HG03558 (cell line): ENCODE measurements around the gene PLAAT2.
A peak's percentile ranks its signal among the peaks of the same experiment; 100 is the strongest.
"Not testable (repeated sequence)": the region's sequence is repeated elsewhere in the genome, so short reads cannot be mapped to it uniquely, and the experiment has no call there.

Source experiments
- ATAC-seq: cut with Tn5 transposase; IDR thresholded peaks from one replicate; pipeline ENCODE4 v1.9.1; 2021; ENCODE audit warnings: moderate number of reproducible peaks; ENCODE audit not compliant: unreplicated experiment; ENCODE audit errors: extremely low read depth

The PLAAT2 gene

DNA sequence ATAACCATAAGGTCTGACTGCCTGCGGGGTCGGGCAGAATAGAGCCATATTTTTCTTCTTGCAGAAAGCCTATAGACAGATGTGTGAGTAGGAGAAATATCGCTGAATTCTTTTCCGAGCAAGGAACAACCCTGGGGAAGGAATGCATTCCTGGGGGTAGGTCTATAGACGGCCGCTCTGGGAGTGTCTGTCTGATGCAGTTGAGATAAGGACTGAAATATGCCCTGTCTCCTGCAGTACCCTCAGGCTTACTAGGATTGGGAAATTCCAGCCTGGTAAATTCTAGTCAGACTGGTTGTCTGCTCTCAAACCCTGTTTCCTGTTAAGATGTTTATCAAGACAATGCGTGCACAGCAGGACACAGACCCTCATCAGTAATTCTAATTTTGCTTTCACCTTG lies 18.0 kb upstream of the PLAAT2 start:
- not testable (repeated sequence) for ATAC-seq

DNA sequence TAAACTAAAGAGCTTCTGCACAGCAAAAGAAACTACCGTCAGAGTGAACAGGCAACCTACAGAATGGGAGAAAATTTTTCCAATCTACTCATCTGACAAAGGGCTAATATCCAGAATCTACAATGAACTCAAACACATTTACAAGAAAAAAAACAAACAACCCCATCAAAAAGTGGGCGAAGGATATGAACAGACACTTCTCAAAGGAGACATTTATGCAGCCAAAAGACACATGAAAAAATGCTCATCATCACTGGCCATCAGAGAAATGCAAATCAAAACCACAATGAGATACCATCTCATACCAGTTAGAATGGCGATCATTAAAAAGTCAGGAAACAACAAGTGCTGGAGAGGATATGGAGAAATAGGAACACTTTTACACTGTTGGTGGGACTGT lies 15.7 kb upstream of the PLAAT2 start:
- ATAC-seq, result not testable (repeated sequence)

DNA sequence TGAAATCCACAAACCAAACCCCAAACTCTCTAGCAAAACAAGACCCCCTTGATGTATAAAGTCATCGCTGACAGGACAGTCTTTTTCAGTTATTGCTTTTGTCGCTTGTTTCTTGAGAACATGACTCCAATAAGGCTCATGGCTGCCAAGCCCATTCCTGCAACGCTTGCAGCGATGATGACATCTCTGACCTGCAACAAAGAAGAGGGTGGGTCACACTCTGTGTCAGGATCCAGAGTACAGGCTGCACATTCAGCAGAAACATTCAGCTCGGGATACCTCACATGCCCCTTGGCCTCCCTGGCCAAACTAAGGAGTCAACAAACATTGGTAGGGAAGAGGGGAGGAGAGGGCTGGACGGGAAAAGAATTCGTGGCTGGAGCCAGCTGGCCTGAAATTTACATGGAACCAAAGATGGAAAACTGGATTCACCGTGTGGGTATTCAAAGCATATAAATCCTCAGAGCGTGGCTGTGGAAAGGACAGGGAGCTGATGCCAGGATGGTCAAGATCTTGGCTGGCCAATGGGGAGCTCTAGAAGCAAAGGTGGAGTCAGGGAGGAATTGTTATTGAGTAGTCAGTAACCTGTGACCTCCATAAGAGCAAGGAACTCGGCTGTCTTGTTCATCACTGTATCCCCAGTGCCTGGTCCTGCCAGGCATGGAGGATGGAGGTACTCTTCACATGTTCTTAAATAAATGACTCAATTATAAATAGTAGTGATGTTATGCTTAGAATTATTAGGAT lies 11.8 kb upstream of the PLAAT2 start:
- ATAC-seq, result no peak

DNA sequence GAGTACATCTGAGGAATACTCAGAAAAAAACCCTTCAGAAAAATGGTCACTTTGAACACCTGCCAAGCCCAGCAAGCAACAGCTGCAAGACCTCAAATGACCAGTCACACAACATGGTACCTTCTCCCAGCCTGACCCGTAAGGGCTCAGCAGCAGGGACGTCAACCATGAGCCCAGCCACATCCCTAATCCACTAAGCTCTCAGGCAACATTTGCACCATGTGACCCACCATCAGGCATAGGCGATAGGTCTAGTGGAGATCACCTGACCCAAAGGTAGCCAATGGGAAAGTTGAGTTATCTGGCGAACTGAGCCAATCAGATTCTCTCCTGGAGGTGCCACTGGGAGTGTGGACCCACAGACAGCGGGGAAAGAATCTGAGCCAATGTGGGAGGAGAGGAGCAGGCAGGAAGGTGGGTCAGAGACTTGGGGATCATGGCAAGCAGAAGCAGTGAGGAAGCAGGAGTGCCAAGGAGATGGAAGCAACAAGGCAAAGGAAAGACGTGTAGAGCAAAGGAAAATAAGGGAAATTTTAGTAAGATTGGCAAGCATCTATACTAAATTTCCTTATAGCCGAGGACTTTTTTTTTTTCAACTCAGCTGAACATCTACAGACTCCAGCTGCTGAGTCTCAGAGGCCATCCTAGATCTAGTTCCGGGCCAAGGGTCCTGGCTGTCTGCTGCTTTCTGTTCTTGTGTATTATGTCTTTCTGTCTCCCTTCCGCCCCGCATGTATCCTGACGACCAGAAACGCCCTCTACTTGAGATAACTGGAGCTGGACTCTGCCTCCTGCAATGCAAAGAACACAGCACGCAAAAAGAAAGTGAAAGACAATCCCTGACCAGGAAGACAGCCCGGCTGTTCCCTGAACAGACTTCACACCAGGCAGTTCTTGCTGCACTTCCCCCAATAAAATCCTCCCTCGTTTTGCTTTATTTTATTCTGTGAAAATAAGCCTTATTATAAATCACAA lies 11.0 kb upstream of the PLAAT2 start:
- ATAC-seq, result no peak

DNA sequence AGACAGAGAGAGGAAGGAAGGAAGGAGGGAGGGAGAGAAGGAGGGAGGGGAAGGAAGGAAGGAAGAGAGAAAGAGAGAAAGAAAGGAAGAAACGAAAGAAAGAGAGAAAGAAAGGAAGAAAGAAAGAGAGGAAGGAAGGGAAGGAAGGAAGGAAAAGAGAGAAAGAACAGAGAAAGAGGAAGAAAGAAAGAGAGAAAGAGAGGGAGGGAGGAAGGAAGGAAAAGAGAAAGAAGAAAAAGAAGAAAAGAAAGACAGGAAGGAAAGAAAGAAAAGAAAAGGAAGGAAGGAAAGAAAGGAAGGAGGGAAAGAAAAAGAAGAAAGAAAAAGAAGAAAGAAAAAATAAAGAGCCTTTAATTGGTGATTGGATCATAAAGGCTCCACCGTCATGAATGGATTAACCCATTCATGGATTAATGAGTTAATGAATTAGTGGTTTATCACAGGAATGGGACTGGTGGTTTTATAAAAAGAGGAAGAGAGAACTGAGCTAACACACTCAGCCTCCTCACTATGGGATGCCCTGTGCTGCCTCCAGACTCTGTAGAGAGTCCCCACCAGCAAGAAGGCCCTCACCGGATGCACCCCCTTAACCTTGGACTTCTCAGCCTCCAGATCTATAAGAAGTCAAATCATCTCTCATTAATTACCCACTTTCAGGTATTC lies 9.0 kb upstream of the PLAAT2 start:
- ATAC-seq, result no peak

DNA sequence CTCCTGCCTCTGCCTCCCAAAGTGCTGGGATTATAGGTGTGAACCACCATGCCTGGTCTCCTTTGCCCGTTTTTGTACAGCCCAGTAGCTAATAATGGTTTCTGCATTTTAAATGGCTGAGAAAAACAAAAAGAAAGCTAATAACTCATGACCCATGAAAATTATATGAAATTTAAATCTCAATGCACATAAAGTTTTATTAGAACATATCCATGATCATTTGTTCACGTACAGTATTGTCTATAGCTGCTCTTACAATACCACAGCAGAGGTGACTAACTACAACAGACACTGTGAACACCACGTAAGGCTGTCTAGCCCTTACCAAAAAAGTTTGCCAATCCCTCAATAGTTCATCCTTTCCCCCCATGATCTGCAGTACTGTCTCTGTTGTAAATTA lies 6.4 kb upstream of the PLAAT2 start:
- ATAC-seq, result no peak

DNA sequence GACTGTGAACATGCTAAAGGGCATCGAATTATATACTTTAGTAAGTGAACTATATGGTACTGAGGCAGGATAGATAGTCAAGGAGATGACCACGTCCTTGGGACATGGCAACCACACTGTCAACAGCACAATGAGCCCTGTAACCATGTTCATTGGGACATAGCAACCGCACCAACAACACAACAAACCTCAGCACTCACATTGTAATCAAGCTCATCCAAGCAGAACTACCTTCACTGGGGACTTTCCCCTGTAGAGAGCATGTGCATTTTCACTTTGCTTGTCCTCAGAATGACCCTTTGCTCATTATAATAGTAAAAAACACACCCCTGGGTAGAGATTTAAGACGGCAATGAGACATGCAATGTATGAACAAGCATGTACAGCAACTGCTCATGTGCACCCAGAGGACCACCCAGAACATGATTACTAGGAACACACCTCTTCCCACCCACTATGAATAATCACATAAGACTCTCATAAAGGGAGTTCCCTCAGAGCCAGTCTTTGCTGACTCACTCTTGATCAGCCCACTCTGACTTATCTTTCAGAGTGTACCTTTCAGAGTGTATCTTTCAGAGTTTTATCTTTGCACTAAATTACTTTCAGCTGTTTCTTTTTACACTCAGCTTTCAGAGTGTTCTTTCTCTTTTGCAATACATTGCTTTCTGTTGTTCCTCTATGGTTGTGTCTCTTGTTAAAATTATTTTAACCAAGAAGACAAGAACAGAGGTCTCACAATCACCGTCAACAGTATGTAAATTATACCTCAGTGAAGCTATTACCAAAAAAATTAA lies 4.1 kb upstream of the PLAAT2 start:
- peak; percentile 58 for ATAC-seq

DNA sequence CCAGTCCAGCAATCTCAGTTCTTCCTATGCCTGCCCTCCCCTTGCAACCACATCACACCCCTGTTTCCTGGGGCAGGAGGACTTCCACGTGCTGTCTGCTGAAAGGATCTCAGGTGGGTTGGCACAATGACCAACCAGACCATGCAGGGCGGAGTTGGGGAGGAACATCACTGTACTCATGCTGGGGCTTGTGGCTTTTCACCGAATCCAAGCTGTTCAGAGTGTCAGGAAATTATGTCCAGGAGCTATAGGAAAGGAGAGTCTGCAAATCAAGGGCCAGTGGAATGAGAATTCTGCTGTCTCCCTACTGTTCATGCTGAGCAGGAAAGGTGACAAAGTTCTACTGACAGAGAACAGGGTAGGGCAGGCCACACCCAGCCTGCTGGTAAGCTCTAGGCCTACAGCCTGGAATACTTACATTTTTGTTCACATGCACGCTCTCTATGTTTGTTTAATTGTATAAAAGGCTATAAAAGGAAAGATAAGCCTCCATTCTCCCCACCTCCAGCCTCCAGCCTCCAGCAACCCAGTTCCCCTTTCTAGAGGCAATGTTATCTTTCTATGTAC lies 1.7 kb upstream of the PLAAT2 start:
- ATAC-seq, result no peak

DNA sequence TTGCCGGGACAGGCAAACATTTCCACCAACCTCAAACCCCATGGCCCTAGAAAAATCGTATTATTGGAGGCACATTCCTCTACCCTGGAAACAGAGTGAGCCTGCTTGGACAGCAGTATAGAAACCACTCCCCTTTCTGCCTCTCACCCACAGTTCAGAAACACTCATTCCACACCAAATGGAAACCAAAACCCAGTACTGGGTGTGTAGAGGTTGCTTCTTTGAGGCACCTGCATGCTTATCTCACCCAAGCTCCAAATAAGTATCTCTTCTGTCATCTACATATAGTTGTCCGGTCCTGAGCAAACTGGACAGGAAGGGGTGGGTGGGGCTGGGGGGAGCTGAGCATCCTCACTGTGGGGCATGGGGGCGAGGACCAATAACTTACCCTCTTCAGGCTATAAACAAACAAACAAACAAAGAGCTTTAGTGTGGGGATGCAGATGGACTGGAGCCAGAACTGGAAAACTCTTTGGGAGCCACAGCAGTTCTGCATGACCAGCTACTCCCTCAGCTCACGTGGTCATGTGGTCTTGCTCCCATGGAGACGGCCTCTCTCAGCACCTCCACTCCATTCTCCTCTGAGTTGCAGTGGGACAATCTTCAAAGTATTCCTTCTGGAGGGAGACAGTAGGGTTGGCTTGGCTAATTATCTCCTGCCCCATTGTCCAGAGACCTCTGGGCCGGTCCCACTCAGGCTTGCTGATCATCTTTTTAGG lies 1.0 kb upstream of the PLAAT2 start:
- peak; percentile 42 for ATAC-seq

DNA sequence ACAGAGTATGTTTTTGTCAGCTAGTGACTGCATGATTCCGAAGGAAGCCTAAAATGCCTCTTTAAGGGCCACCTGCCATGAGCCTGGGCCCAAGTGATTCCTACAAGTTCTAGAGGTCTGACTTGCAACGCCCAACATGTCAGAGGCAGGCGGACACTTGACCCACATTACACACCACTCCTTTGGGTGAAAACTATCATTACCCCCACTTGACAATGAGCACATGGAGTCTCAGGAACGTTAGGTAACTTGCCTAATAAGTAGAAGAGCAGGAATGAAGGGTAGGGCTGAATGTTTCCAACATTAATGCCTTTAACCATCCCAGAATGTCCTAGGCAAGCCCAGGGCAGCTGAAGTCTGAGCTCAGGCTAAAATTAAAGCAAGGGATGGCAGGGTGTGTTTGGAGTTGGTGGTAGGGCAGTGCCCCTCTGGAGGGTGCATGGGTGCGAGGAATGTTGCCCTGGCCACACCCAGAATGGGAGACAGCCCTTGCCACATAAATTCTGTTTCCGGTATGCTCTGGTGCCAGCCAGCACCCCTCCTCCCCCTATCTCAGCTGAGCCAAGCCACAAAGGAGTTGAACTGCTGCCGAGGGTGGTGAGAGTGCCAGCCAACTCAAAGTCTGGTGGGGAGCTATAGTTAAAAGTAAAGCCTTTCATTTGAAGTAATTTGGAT lies 2.5 kb downstream of the PLAAT2 start:
- ATAC-seq, result no peak

DNA sequence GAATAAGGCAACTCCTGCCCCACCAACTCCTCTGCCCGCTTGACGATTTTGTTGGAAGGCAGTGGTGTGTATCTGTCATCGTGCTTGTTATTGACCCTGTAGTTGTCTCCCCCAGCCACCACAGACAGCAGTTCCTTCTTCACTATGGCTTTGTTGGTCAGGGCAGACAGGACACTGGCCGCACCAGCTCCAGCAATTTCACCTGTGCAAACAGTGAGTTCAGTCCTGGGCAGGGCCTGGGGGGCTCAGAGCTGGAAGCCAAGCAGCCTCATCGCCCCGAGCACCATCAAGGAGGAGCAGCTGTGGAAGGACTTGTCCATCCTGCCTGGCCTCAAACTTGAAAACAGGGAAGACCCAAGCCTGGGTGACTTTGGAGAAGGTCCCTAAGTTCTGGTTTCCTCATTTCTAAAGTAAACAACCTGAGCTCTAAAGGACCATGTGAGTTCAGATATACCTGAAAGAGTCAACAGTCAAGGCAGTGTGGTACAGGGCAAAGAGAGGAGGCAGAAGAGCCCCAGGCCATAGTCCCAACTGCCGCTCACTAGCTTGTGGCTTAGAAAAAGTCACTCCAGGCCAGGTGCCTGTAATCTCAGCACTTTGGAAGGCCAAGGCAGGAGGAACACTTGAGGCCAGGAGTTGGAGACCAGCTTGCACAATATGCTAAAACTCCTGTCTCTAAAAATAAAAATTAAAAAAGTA lies 4.6 kb downstream of the PLAAT2 start:
- no peak for ATAC-seq

DNA sequence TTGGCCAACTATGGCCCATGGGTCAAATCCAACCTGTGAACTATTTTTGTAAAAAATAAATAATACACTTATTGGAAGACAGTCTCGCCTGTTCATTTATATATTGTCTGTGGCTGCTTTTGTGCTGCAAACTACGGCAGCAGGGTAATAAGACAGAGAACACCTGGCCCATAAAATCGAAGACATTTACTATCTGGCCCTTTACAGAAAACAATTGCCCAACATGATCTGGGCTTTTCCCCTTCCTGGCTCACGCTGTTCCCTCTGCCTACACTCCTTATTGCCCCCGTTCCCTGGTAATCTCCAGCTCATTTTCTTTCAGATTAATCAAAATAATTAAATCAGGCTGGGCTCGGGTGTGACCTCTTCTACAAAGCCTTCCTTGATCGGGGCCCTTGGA lies 5.6 kb downstream of the PLAAT2 start:
- no peak for ATAC-seq

DNA sequence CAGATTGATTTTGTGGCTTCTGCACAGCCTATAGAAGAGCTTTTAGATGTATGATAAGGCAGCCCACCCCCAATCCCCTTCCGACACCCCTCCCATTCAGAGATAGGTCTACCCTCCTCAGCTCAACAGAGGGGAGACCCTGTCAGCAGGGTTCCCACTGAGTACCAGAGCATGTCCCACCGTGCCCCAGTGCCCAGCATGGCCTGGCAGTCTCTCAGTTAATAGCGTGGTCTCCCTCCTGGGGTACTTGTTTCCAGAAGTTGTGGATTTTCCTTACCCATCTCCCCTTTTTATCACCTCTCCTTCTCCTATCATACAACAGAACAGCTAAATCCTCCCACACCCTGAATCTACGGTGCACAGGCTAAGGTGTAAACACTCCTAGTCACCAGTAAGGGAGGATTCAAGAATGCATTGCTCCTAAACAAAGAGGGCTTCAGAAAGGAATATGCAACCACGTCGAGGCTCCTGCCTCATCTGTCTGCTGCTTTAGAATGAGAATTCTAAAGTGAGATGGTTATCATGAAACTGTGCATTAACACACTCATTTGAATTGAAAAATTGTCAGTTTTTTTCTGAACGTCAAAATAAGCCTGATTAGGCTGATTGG lies 6.7 kb downstream of the PLAAT2 start:
- no peak for ATAC-seq

DNA sequence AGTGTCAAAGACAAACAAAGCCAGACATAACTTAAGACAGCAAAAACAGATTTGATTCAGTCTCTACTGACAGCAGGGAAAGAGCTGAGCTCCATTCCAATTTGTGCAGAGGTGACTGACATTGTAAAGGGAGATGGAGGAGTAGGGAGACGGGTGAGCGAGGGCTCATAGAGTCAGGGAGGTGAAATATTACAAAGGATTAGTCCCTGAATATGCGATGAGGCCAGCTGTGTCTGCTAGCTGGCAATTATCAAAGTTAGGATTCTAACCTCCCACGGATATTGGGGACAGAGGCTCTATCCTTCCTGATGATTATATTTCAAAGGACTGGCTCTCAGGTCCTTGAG lies 8.3 kb downstream of the PLAAT2 start:
- ATAC-seq, result no peak

DNA sequence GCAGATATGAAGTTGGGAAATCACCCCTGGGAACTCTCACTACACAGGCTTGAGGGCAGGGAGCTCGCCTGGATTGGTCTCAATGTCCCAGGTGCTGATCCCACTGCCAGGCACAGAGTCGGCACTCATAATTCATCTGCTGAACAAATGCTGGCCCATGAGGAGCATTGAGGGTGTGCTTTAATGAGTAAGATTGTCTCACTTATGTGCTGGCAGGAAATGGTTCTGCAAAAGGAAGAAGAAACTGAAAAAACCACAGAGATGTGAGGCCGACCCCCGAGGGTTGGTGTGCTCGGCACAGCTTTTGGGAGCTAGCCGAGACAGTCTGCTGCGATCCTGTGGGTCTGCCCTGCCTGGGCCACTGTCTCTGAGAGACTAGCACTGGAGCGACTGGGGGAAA lies 9.4 kb downstream of the PLAAT2 start:
- ATAC-seq, result no peak

DNA sequence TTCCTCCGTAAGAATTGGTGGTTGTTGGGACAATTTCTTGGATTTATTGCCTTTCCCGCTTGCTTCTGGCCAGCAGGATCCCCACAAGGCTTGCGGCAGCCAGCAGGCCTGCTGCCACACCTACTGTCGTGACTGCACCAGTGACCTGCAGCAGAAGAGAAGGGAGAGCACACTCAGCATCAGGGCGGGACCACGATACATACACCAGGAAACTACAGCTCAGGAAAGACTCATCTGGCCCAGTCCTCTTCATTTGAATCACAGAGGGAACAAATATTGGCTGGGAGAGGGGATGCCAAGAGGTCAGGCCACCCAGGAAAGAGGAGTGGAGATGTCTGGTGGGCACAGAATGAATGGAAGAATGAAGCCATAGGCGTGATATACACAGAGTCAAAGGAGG lies 10.3 kb downstream of the PLAAT2 start:
- ATAC-seq, result no peak

DNA sequence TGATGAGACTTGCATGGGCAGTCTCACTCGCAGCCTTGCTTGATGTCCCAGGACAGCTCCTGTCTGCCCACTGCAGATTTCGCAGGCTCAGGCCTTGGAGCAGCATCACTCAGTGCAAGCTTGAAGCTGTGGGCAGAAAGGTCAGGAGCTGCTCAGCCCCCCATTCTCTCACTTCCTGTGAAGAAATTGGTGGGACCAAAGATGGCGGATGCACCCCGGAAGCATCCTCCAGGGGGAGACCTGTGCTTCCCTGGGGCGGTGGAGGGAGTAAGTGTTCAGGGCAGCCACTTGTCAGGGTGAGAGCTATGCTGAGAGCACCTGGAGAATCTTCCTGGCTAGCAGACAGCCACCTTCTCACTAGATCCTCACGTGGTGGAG lies 11.3 kb downstream of the PLAAT2 start:
- ATAC-seq, result no peak
